ENCODE results near the gene SLC5A10.
A peak's percentile ranks its signal among the peaks of the same experiment; 100 is the strongest.

Gene SLC5A10

DNA sequence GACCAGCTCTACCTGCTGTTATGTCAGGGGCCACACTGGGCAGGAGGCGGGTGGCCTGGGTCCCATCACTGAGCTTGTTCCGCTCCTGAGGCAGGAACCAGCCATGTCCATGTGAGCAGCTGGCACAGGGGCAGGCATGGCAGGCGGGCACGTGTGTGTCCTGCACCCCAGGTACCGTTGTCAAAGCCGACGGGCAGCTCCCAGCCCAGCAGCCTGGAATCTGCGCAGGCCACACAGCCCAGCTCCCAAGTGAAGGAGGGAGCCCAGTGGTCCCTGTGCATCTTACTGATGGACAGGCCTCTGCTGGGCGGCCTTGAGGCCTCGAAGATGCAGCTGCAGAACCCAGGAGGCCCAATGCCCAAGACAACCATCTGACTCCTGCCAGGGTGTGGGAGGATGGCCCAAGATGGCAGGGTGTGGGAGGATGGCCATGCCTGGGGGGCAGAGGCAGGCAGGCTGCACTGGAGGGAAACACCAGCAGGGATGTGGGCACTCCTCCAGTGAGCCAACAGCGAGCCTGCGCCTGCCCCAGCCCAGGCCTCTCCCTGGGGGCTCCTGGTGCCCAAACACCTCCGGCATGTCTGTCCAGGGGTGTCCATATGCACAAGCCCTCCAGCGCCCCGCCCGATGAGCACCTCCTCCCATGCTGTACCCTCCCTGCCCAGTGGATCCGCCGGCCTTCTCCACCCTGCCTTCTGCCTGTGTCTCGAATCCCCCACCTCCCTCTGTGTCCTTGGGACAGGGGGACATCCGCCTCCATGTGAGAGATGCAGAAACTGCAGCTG lies 39.8 kb downstream of the SLC5A10 start:
- Histone ChIP-seq H3K79me2 (ENCODE audit: insufficient read depth, low read length) (no peaks in the 10 kb centered on the region), H2AFZ (ENCODE audit: low read length) (no peak overlapping the region)
- TF ChIP-seq, protein P1, sequence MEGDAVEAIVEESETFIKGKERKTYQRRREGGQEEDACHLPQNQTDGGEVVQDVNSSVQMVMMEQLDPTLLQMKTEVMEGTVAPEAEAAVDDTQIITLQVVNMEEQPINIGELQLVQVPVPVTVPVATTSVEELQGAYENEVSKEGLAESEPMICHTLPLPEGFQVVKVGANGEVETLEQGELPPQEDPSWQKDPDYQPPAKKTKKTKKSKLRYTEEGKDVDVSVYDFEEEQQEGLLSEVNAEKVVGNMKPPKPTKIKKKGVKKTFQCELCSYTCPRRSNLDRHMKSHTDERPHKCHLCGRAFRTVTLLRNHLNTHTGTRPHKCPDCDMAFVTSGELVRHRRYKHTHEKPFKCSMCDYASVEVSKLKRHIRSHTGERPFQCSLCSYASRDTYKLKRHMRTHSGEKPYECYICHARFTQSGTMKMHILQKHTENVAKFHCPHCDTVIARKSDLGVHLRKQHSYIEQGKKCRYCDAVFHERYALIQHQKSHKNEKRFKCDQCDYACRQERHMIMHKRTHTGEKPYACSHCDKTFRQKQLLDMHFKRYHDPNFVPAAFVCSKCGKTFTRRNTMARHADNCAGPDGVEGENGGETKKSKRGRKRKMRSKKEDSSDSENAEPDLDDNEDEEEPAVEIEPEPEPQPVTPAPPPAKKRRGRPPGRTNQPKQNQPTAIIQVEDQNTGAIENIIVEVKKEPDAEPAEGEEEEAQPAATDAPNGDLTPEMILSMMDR (IDR thresholded peaks at IDR 0.05; ENCODE audit: low read length), result no peak
- TF ChIP-seq EZH2 (IDR thresholded peaks at IDR 0.05; ENCODE audit: borderline replicate concordance, low read length), result no peak

DNA sequence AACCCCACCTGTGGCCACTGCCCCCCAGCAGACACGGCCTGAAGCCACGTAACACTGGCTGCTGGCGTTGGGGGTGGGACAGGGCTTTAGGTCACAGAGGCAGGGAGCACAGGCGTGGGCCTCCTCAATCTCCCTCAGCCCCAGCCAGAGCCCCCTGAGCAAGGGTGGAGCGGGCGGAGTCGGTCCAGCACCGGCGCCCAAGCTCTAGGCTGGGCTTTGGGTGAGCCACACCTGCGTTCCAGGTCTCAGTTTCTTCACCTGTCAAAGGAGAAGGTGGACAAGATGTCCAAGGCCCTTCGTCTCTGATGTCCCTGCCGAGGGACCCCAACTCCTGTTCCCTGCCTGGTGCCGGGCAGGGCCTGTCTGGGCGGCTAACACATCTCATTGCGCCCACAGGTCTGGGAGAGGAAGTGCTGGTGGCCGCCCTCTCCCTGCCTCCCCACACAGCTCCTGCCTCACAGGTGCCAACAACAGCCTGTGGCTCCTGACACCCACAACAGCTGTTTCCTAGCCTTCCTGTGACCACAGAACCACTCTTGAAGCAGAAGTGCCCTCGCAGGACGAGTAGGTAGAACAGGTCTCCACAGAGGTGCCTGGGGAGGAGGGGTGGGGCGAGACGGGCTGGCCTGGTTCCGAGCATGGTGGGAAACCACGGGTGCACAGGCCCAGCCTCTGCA lies 40.6 kb downstream of the SLC5A10 start:
- Histone ChIP-seq H3K36me3 (ENCODE audit: insufficient read depth, low read length) (peaks cover 28% of the 10 kb centered on the region), H3K4me2 (ENCODE audit: low read length) (peak overlapping the region; percentile 58)

More for the DNA sequence above, 39.8 kb downstream of the SLC5A10 start:
- Histone ChIP-seq H3K4me3 (ENCODE audit: low read depth, low read length, poor library complexity, severe bottlenecking) (no peak overlapping the region), H4K20me1 (ENCODE audit: insufficient read depth, low read length) (no peaks in the 10 kb centered on the region), H3F3A (ENCODE audit: insufficient read depth, low read length) (no peaks in the 10 kb centered on the region), H3K9me3 (ENCODE audit: low read length) (peaks cover 6% of the 10 kb centered on the region; the same call in 1 of the 2 replicates), H3K27ac (ENCODE audit: low read depth, low read length, poor library complexity, severe bottlenecking) (no peak overlapping the region), H3K27me3 (ENCODE audit: insufficient read depth, low read length) (no peaks in the 10 kb centered on the region), H3K9ac (ENCODE audit: low read length) (no peak overlapping the region), H3K4me2 (ENCODE audit: low read length) (no peak overlapping the region), H3K4me1 (ENCODE audit: insufficient read depth, low read length, severe bottlenecking) (peaks cover 23% of the 10 kb centered on the region), H3K9me2 (ENCODE audit: low read depth, low read length) (no peaks in the 10 kb centered on the region), H3K36me3 (ENCODE audit: insufficient read depth, low read length) (peaks cover 31% of the 10 kb centered on the region)

DNA sequence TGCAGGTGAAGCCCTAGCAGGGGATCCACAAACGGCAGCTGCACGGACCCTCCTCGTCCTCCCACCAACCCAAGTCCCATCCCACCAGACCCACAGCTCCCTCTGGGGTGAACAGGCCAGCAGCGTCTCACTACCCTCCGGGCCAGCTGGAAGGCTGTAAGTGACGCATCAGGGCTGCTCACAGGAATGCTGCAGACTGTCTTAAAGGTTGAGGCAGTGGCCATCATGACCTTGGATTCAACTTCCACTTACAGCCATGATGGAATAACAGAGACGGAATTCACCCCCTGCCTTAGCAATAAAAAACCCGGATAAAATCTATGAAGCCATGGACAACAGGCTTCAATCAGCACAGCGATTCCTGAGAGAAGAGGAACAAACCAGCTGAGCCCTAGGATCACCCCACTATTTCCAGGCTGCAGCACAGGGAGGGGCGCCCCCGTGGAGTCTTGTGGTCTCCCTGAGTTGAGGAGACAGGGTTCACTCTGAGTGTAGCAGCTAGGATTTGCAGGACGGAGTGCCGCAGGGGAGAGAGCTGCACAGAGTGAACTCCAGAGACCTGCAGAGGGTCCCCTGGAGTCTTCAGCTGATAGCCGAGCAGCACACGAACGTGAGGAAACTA lies 42.1 kb downstream of the SLC5A10 start:
- Histone ChIP-seq H3K9me3 (ENCODE audit: low read length) (peaks cover 6% of the 10 kb centered on the region; the same call in 1 of the 2 replicates), H3K9ac (ENCODE audit: low read length) (peak overlapping the region; percentile 42; the same call in 1 of the 2 replicates)

More for the DNA sequence above, 40.6 kb downstream of the SLC5A10 start:
- H3K79me2 ChIP-seq (ENCODE audit: insufficient read depth, low read length), result no peaks in the 10 kb centered on the region
- no peak overlapping the region for H2AFZ ChIP-seq (ENCODE audit: low read length)
- peaks cover 6% of the 10 kb centered on the region; the same call in 1 of the 2 replicates for H3K9me3 ChIP-seq (ENCODE audit: low read length)
- no peaks in the 10 kb centered on the region for H3K9me2 ChIP-seq (ENCODE audit: low read depth, low read length)
- peak overlapping the region; percentile 42; the same call in 1 of the 2 replicates for H3K9ac ChIP-seq (ENCODE audit: low read length)
- no peaks in the 10 kb centered on the region for H3F3A ChIP-seq (ENCODE audit: insufficient read depth, low read length)
- TF ChIP-seq, protein P1 (IDR thresholded peaks at IDR 0.05; ENCODE audit: low read length), result no peak
- no peak for TF ChIP-seq EZH2 (IDR thresholded peaks at IDR 0.05; ENCODE audit: borderline replicate concordance, low read length)
- H3K4me1 ChIP-seq (ENCODE audit: insufficient read depth, low read length, severe bottlenecking), result peaks cover 23% of the 10 kb centered on the region
- no peaks in the 10 kb centered on the region for H3K27me3 ChIP-seq (ENCODE audit: insufficient read depth, low read length)
- peak overlapping the region; percentile 78 for H3K27ac ChIP-seq (ENCODE audit: low read depth, low read length, poor library complexity, severe bottlenecking)
- H4K20me1 ChIP-seq (ENCODE audit: insufficient read depth, low read length), result no peaks in the 10 kb centered on the region
- H3K4me3 ChIP-seq (ENCODE audit: low read depth, low read length, poor library complexity, severe bottlenecking), result peak overlapping the region; percentile 40

More for the DNA sequence above, 42.1 kb downstream of the SLC5A10 start:
- no peak overlapping the region for H3K4me3 ChIP-seq (ENCODE audit: low read depth, low read length, poor library complexity, severe bottlenecking)
- H4K20me1 ChIP-seq (ENCODE audit: insufficient read depth, low read length), result no peaks in the 10 kb centered on the region
- TF ChIP-seq EZH2 (IDR thresholded peaks at IDR 0.05; ENCODE audit: borderline replicate concordance, low read length), result no peak
- TF ChIP-seq, protein P1 (IDR thresholded peaks at IDR 0.05; ENCODE audit: low read length), result no peak
- peak overlapping the region; percentile 78 for H3K27ac ChIP-seq (ENCODE audit: low read depth, low read length, poor library complexity, severe bottlenecking)
- H3K4me2 ChIP-seq (ENCODE audit: low read length), result peak overlapping the region; percentile 58; the same call in 1 of the 2 replicates
- H3K36me3 ChIP-seq (ENCODE audit: insufficient read depth, low read length), result peaks cover 21% of the 10 kb centered on the region; the same call in 1 of the 2 replicates
- H3K27me3 ChIP-seq (ENCODE audit: insufficient read depth, low read length), result no peaks in the 10 kb centered on the region
- no peak overlapping the region for H2AFZ ChIP-seq (ENCODE audit: low read length)
- no peaks in the 10 kb centered on the region for H3K79me2 ChIP-seq (ENCODE audit: insufficient read depth, low read length)
- H3F3A ChIP-seq (ENCODE audit: insufficient read depth, low read length), result no peaks in the 10 kb centered on the region
- no peaks in the 10 kb centered on the region for H3K9me2 ChIP-seq (ENCODE audit: low read depth, low read length)
- H3K4me1 ChIP-seq (ENCODE audit: insufficient read depth, low read length, severe bottlenecking), result peaks cover 23% of the 10 kb centered on the region
